D721Med (cell line): ENCODE results near the gene CERS6.
"Not testable (repeated sequence)": the region's sequence is repeated elsewhere in the genome, so short reads cannot be mapped to it uniquely, and the experiment has no call there.

ENCODE experiments used
- DNase-seq: peaks from one replicate; pipeline ENCODE4 v3.0.0; 2011; ENCODE audit warnings: low spot score; ENCODE audit not compliant: insufficient read length
- FAIRE-seq: peaks from 2 replicates; lab custom pipeline; 2011; peaks lifted over from hg19 to GRCh38; lab: Jason Lieb, UNC
- TF ChIP-seq, protein P1 (sequence below): IDR thresholded peaks from 2 replicates; pipeline ENCODE4 v1.5.1; 2012; ENCODE audit warnings: mild to moderate bottlenecking, control low read depth; ENCODE audit not compliant: insufficient read depth; ENCODE audit errors: missing control alignments

The CERS6 gene

DNA sequence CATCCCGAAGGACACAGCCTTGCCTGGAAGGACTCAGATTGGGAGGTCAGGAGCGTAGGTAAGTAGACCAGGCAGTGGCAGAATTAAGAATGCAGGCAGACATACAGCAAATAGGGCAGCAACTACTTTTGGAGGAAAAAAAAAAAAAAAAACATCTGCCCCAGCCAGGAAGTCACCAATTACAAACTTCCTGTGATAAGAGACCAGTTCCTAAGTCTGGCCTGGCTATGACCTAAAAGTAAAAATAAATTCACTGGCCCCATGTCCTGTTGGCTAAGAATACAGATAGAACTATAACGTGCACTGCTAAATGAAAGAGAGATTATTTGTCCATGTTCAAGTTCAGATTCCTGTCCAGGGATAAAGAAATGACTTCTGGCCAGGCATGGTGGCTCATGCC is 301.2 kb downstream of the CERS6 start:
- TF ChIP-seq, protein P1, sequence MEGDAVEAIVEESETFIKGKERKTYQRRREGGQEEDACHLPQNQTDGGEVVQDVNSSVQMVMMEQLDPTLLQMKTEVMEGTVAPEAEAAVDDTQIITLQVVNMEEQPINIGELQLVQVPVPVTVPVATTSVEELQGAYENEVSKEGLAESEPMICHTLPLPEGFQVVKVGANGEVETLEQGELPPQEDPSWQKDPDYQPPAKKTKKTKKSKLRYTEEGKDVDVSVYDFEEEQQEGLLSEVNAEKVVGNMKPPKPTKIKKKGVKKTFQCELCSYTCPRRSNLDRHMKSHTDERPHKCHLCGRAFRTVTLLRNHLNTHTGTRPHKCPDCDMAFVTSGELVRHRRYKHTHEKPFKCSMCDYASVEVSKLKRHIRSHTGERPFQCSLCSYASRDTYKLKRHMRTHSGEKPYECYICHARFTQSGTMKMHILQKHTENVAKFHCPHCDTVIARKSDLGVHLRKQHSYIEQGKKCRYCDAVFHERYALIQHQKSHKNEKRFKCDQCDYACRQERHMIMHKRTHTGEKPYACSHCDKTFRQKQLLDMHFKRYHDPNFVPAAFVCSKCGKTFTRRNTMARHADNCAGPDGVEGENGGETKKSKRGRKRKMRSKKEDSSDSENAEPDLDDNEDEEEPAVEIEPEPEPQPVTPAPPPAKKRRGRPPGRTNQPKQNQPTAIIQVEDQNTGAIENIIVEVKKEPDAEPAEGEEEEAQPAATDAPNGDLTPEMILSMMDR = no peak
- DNase-seq (no peak), FAIRE-seq (no peak)

GRCh38 chr2:168758970-168759820 is 303.1 kb downstream of the CERS6 start:
- FAIRE-seq (no peak), DNase-seq (no peak)
- TF ChIP-seq, protein P1 = peak; percentile 57

- FAIRE-seq = no peak
Observed at GRCh38 chr2:168765401-168765800, 309.3 kb downstream of the CERS6 start.

DNA sequence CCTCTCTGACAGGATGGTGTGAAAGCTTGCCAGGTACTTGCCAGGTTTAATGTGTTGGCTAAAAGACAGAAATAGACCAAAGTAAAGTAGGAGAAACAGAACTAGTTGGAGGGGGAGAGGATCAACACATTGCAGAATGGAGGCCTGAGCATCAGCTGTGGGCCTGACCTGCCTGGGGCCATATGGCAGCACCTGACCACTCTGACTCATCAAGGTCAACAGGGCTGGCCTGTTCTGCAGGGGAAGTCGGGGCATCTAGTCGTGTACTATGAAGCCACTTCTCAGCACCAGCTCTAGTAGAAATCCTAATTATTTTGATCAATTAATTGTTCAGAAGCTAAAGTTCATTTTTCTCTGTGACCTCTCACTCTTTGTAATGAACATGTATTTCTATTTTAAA is 310.5 kb downstream of the CERS6 start:
- DNase-seq (no peak), FAIRE-seq (no peak)
- TF ChIP-seq, protein P1 = no peak

More at GRCh38 chr2:168765401-168765800, 309.3 kb downstream of the CERS6 start:
- DNase-seq = no peak
- TF ChIP-seq, protein P1 = no peak

DNA sequence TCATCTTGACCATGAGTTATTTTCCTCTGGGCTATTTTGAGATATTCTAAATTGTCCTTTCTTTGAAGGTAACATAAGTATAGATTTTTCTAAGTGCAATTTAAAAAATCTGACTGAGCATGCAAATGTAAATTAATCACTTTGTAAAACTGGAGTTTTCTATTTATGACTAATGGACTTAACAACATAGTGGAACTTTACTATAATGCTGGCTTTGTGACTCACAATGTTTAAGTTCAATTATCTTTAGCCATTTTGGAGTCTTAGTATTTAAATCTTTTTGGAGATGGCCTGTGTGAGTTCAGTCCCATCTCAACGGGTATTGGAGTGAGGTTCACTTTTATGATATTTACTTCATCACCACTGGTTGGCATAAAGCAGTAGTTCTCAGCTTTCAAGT is 311.2 kb downstream of the CERS6 start:
- TF ChIP-seq, protein P1 = no peak
- FAIRE-seq (no peak), DNase-seq (no peak)

GRCh38 chr2:168768357-168768756 is 312.3 kb downstream of the CERS6 start:
- not testable (repeated sequence) for FAIRE-seq, DNase-seq

GRCh38 chr2:168770796-168771195 is 314.7 kb downstream of the CERS6 start:
- TF ChIP-seq, protein P1 = no peak
- no peak for FAIRE-seq
- no peak for DNase-seq

GRCh38 chr2:168772704-168773103 is 316.6 kb downstream of the CERS6 start:
- DNase-seq = no peak
- no peak for FAIRE-seq
- TF ChIP-seq, protein P1 = no peak
